ENCODE measurements around the gene KANSL1L. TPM values are rescaled to one million over a fixed set of nuclear protein-coding genes. Genes with fewer than 3 reads are reported as not detected.

Gene KANSL1L
- total RNA-seq, 1 donor from 2014 or later: 21.0 TPM

- peaks cover 57% of the 10 kb centered on the region for H3K27me3 Mint-ChIP-seq (ENCODE audit: unreplicated experiment)
- DNase-seq (ENCODE audit: extremely low spot score, unreplicated experiment): no peak
- H3K36me3 Mint-ChIP-seq (ENCODE audit: unreplicated experiment): no peaks in the 10 kb centered on the region
- no peak for TF ChIP-seq CTCF (IDR thresholded peaks at IDR 0.05)
- no peak overlapping the region for H3K27ac Mint-ChIP-seq (ENCODE audit: unreplicated experiment)
- H3K4me1 Mint-ChIP-seq (ENCODE audit: unreplicated experiment): no peaks in the 10 kb centered on the region
- H3K4me3 Mint-ChIP-seq (ENCODE audit: unreplicated experiment): no peak overlapping the region
- no peaks in the 10 kb centered on the region for H3K9me3 Mint-ChIP-seq (ENCODE audit: unreplicated experiment)
Measured at GRCh38 chr2:210203558-210203957, 32.3 kb upstream of the KANSL1L start.

DNA sequence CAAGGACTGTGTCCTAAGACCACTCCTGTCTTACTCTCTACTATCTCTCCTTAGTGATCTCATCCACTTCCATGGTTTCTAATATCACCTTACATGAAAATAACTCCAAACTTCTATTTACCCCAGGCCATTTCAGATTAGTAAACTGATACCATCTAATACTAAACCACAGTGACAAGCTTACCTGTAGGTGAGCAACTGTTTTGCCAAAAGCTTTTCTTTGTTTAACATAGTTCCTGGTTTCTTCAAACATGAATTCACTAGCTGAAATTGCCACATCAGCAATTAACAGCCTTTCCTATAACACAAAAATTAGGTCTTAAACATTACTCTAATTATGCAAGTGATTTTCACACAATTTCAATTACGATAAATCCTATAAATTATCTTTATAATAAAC, 31.9 kb upstream of the KANSL1L start:
- DNase-seq (ENCODE audit: extremely low spot score, unreplicated experiment): no peak
- Mint-ChIP-seq H3K9me3 (ENCODE audit: unreplicated experiment) (no peaks in the 10 kb centered on the region), H3K36me3 (ENCODE audit: unreplicated experiment) (no peaks in the 10 kb centered on the region), H3K27ac (ENCODE audit: unreplicated experiment) (no peak overlapping the region), H3K4me1 (ENCODE audit: unreplicated experiment) (peaks cover 3% of the 10 kb centered on the region), H3K4me3 (ENCODE audit: unreplicated experiment) (no peak overlapping the region), H3K27me3 (ENCODE audit: unreplicated experiment) (peaks cover 56% of the 10 kb centered on the region)
- TF ChIP-seq CTCF (IDR thresholded peaks at IDR 0.05): no peak

DNA sequence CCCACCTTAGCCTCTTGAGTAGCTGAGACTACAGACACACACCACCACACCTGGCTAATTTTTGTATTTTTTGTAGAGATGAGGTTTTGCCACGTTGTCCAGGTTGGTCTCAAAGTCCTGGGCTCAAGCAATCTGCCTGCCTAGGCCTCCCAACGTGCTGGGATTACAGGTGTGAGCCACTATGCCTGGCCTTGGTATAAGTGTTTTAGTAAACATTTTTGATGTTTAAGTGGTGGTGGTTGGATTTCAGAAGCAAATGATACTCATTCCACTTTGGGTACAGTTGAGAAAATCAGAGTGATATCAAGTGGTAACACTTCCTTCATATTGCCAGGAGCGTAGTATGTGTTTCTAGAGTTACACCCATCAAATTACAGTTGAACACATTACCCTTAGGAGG, 28.6 kb upstream of the KANSL1L start:
- Mint-ChIP-seq H3K9me3 (ENCODE audit: unreplicated experiment) (no peaks in the 10 kb centered on the region), H3K4me3 (ENCODE audit: unreplicated experiment) (no peak overlapping the region), H3K4me1 (ENCODE audit: unreplicated experiment) (peaks cover 9% of the 10 kb centered on the region), H3K27me3 (ENCODE audit: unreplicated experiment) (peaks cover 56% of the 10 kb centered on the region), H3K36me3 (ENCODE audit: unreplicated experiment) (no peaks in the 10 kb centered on the region), H3K27ac (ENCODE audit: unreplicated experiment) (no peak overlapping the region)
- DNase-seq (ENCODE audit: extremely low spot score, unreplicated experiment): no peak
- TF ChIP-seq CTCF (IDR thresholded peaks at IDR 0.05): no peak

GRCh38 chr2:210199186-210199765, 28.1 kb upstream of the KANSL1L start:
- Mint-ChIP-seq H3K4me1 (ENCODE audit: unreplicated experiment) (peaks cover 9% of the 10 kb centered on the region), H3K4me3 (ENCODE audit: unreplicated experiment) (no peak overlapping the region), H3K36me3 (ENCODE audit: unreplicated experiment) (no peaks in the 10 kb centered on the region), H3K9me3 (ENCODE audit: unreplicated experiment) (no peaks in the 10 kb centered on the region), H3K27me3 (ENCODE audit: unreplicated experiment) (peaks cover 56% of the 10 kb centered on the region), H3K27ac (ENCODE audit: unreplicated experiment) (no peak overlapping the region)
- no peak for DNase-seq (ENCODE audit: extremely low spot score, unreplicated experiment)
- peak; percentile 74 for TF ChIP-seq CTCF (IDR thresholded peaks at IDR 0.05)

DNA sequence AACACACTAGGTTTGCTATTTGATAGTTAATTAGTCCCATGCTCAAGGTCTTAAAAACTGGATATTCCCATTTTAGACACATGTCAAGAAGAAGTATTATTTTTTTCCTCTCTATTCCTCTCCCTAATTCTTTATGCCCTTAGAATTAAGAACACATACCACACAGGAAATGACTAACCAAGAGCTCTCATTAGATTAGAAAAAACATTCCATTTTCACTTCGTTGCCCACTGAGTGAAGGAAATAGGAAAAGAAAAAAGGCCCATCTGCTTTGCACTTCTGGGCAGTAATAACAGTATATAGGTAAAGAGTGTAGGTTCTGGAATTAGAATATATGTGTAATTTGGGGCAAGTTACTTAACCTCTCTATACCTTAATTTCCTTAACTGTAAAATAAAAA, 27.1 kb upstream of the KANSL1L start:
- no peak for DNase-seq (ENCODE audit: extremely low spot score, unreplicated experiment)
- Mint-ChIP-seq H3K4me1 (ENCODE audit: unreplicated experiment) (peaks cover 9% of the 10 kb centered on the region), H3K27ac (ENCODE audit: unreplicated experiment) (no peak overlapping the region), H3K9me3 (ENCODE audit: unreplicated experiment) (no peaks in the 10 kb centered on the region), H3K27me3 (ENCODE audit: unreplicated experiment) (peaks cover 57% of the 10 kb centered on the region), H3K36me3 (ENCODE audit: unreplicated experiment) (no peaks in the 10 kb centered on the region), H3K4me3 (ENCODE audit: unreplicated experiment) (no peak overlapping the region)
- TF ChIP-seq CTCF (IDR thresholded peaks at IDR 0.05): no peak
